ENCODE data around the gene ENPEP. TPM values are rescaled to one million over a fixed set of nuclear protein-coding genes. Genes with fewer than 3 reads are reported as not detected.

ENPEP gene
- total RNA-seq, 1 donor from 2014 or later, result 6.0 TPM

- TF ChIP-seq CTCF (conservative IDR thresholded peaks at IDR 0.05; ENCODE audit: low read depth, low read length), result peak; percentile 88
- no peak overlapping the region for H3K4me3 ChIP-seq (ENCODE audit: low read depth, low read length)
- no peak for DNase-seq (ENCODE audit: low read depth)
Measured at GRCh38 chr4:110518889-110519490, 43.0 kb downstream of the ENPEP start.

GRCh38 chr4:110520886-110521285, 44.9 kb downstream of the ENPEP start:
- H3K4me3 ChIP-seq (ENCODE audit: low read depth, low read length), result no peak overlapping the region
- no peak for DNase-seq (ENCODE audit: low read depth)
- TF ChIP-seq CTCF (conservative IDR thresholded peaks at IDR 0.05; ENCODE audit: low read depth, low read length), result no peak

GRCh38 chr4:110526589-110526988, 50.6 kb downstream of the ENPEP start:
- TF ChIP-seq CTCF (conservative IDR thresholded peaks at IDR 0.05; ENCODE audit: low read depth, low read length), result no peak
- no peak for DNase-seq (ENCODE audit: low read depth)
- no peak overlapping the region for H3K4me3 ChIP-seq (ENCODE audit: low read depth, low read length)

GRCh38 chr4:110527156-110527555, 51.2 kb downstream of the ENPEP start:
- DNase-seq (ENCODE audit: low read depth), result no peak
- H3K4me3 ChIP-seq (ENCODE audit: low read depth, low read length), result no peak overlapping the region
- TF ChIP-seq CTCF (conservative IDR thresholded peaks at IDR 0.05; ENCODE audit: low read depth, low read length), result no peak

GRCh38 chr4:110532901-110533589, 57.1 kb downstream of the ENPEP start:
- H3K4me3 ChIP-seq (ENCODE audit: low read depth, low read length), result no peak overlapping the region
- no peak for TF ChIP-seq CTCF (conservative IDR thresholded peaks at IDR 0.05; ENCODE audit: low read depth, low read length)
- DNase-seq (ENCODE audit: low read depth), result no peak

- H3K4me3 ChIP-seq (ENCODE audit: low read depth, low read length), result no peak overlapping the region
Measured at GRCh38 chr4:110533590-110533910, 57.6 kb downstream of the ENPEP start.

More at GRCh38 chr4:110533590-110533910, 57.6 kb downstream of the ENPEP start:
- no peak for TF ChIP-seq CTCF (conservative IDR thresholded peaks at IDR 0.05; ENCODE audit: low read depth, low read length)
- no peak for DNase-seq (ENCODE audit: low read depth)

Data from epithelial cell of proximal tubule (primary cell).